Effector memory CD4-positive, alpha-beta T cell (primary cell): ENCODE data around the gene HSDL1.
A peak's percentile ranks its signal among the peaks of the same experiment; 100 is the strongest.

Source experiments
- DNase-seq, 3 donors: peaks; one replicate each; pipeline ENCODE4 v3.0.0-alpha.2; 2020
- H3K27ac ChIP-seq: 2 replicates; pipeline ENCODE4 v1.7.0; 2013; ENCODE audit warnings: mild to moderate bottlenecking, low read length, moderate library complexity; ENCODE audit not compliant: insufficient read depth, poor library complexity, severe bottlenecking
- H3K27me3 ChIP-seq: replicated peaks from 2 replicates; pipeline ENCODE4 v1.7.0; 2013; ENCODE audit warnings: mild to moderate bottlenecking, low read length; ENCODE audit not compliant: insufficient read depth, control insufficient read depth, poor library complexity, severe bottlenecking
- H3K36me3 ChIP-seq: 2 replicates; pipeline ENCODE4 v1.7.0; 2013; ENCODE audit warnings: mild to moderate bottlenecking, low read length, moderate library complexity; ENCODE audit not compliant: control insufficient read depth, insufficient read depth
- H3K4me1 ChIP-seq: 2 replicates; pipeline ENCODE4 v1.7.0; 2013; ENCODE audit warnings: low read length, mild to moderate bottlenecking; ENCODE audit not compliant: control insufficient read depth, insufficient read depth, poor library complexity, severe bottlenecking
- H3K4me3 ChIP-seq: 2 replicates; pipeline ENCODE4 v1.7.0; 2013; ENCODE audit warnings: low read length, low read depth, mild to moderate bottlenecking; ENCODE audit not compliant: insufficient read depth, poor library complexity, severe bottlenecking
- H3K9me3 ChIP-seq: 2 replicates; pipeline ENCODE4 v1.7.0; 2013; ENCODE audit warnings: mild to moderate bottlenecking, low read length, moderate library complexity; ENCODE audit not compliant: control insufficient read depth

Gene HSDL1

DNA sequence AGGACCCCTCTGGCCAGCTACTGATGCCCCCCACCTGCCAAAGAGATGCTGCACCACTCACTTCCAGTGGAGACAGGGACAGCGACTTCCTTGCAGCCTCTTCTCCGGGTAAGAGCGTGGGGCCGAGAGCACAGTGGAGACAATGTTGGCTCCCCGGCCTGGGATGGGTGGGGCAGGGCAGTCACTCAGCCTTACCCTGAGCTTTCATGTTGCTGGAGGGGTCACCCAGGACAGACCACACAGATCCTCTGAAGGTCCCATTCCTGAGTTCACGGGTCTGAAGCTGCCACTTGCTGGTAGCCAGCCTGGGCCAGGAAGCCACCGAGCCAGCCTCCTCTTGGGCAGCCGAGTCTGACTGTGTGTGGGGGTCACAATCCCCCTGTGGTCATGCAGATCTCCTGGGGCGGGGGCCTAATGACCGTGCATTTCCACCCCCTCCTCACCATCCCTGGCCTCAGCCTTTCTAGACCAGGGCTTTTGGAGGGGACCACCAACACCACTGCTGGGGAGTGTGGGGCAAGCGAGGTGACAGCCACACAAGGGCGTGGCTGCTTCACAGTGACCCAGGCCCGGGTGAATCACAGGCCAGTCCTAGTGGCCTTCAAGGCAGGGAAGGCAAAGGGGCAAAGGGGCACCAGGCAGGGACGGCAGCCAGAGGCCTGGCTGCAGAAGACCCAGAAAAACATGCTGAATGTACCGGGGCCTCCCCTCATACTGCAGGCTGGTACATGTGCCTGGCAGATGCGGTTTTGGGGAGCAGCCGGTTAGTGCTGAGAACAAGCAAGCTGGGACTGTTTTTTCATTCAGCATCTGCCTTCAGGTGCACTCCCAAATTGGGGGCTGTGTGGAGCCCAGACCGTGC is 31.4 kb upstream of the HSDL1 start:
- H3K27me3 ChIP-seq: no peaks in the 10 kb centered on the region
- peaks cover 24% of the 10 kb centered on the region for H3K36me3 ChIP-seq
- H3K4me1 ChIP-seq: no peaks in the 10 kb centered on the region
- H3K9me3 ChIP-seq: no peaks in the 10 kb centered on the region
- no peak for DNase-seq
- no peak overlapping the region for H3K4me3 ChIP-seq
- H3K27ac ChIP-seq: no peak overlapping the region

DNA sequence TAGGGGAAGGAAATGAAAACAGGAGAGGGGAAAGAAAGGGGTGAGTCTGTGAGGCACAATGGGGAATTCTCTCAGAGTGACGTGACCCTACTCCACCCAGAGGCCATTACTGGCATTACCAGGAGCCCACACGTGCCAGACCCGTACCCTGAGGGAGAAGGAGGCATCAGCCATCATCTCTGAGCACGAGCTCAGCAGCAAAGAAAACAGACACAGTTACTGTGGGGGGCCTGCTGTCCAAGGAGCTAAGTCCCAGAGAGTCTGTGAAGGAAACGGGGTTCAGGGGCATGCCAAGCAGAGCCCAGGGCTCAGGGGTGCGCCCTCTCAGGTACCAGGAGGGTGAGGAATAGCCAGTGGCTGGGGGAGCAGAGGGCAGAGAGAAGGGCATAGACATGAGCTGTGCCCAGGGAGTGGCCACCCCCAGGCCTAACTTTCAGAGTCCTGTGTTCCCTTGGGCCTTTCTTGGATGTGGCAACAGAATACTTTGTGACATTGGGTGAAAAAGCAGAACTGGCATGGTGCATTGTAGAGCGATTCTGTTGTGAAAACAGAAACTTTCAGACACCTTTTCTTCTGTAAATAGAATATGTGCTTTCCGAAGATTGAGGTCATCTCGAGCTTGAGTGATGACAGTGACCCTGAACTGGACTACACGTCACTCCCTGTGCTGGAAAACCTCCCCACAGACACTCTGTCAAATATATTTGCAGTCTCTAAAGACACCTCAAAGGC is 30.5 kb upstream of the HSDL1 start:
- H3K27me3 ChIP-seq: no peaks in the 10 kb centered on the region
- H3K9me3 ChIP-seq: no peaks in the 10 kb centered on the region
- DNase-seq: peak in 2 of 3 donors; percentile 23 to 28
- H3K4me1 ChIP-seq: no peaks in the 10 kb centered on the region
- no peak overlapping the region for H3K27ac ChIP-seq
- no peak overlapping the region for H3K4me3 ChIP-seq
- H3K36me3 ChIP-seq: peaks cover 16% of the 10 kb centered on the region

DNA sequence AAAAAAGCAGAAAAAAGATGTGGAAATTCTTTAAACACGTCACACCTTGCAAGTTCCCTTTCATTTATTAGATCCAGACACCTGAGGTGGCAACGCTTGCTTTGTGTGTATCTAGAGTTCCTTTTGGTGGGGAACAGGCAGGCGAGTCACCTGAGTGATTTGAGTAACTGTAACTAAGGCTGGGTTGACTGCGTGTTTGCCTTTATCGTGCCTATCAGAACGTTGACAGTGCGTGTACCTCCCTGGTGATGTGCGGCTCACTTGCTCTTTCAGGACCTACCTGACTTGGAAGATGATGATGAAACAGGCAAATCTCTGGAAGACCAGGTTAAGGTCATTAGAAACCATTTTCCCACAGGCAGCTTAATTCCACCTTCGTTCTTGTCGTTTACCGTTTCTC is 29.4 kb upstream of the HSDL1 start:
- Histone ChIP-seq H3K27me3 (no peaks in the 10 kb centered on the region), H3K9me3 (no peaks in the 10 kb centered on the region), H3K4me3 (no peak overlapping the region), H3K36me3 (peaks cover 9% of the 10 kb centered on the region), H3K4me1 (no peaks in the 10 kb centered on the region), H3K27ac (no peak overlapping the region)
- DNase-seq: no peak

DNA sequence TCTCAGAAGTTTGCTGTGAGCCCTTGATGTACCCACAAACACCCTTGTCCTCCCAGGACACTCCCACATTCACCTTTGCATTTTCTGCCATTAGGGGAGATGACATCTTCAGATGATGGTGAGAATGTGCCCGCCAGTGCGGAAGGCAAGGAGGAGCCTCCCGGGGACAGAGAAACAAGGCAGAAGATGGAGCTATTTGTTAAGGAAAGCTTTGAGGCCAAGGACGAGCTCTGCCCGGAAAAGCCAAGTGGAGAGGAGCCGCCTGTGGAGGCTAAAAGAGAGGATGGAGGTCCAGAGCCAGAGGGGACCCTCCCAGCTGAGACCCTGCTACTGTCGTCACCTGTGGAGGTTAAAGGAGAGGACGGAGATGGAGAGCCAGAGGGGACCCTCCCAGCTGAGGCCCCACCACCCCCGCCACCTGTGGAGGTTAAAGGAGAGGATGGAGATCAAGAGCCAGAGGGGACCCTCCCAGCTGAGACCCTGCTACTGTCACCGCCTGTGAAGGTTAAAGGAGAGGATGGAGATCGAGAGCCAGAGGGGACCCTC is 24.9 kb upstream of the HSDL1 start:
- Histone ChIP-seq H3K4me3 (no peak overlapping the region), H3K36me3 (no peaks in the 10 kb centered on the region), H3K27ac (no peak overlapping the region), H3K4me1 (no peaks in the 10 kb centered on the region), H3K27me3 (no peaks in the 10 kb centered on the region), H3K9me3 (no peaks in the 10 kb centered on the region)
- DNase-seq: no peak

DNA sequence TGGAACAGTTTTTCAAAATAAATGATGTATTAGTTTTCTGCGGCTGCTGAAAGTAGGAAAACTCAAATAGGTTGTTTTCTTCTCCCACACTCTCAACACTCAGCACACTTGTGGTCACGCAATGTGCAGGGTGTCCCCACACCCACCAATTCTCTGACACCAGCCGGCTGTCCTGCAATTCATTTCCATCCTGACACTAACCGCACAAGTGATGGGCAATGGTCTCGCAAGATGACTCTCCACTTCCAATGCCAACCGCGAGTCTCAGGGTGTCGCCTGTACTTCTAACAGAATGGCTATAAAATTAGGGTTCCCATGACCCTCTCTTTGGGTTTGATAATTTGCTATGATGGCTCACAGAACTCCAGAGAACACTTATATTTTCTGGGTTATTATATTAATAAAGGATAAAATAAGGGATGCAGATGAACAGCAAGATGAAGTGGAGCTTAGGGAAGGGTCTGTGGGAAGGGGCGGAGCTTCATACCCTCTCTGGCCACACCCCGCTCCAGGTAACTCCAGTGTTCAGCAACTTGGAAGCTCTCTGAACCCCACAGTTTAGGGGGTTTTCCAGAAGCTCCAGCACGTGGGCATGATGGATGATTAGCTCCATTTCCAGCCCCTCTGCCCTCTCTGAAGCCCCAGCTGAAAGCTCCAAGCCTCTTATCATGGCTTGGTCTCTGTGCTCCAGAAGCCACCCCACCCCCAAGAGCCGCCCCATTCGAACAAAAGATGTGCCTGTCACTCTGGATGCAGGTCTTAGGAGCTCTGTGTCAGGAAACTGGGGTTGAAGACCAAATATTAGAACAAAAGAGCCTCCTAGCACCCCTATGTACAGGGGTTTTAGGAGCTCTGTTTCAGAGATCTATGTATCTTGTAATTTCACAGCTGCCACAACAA is 22.1 kb upstream of the HSDL1 start:
- Histone ChIP-seq H3K9me3 (no peaks in the 10 kb centered on the region), H3K27me3 (no peaks in the 10 kb centered on the region), H3K4me3 (no peak overlapping the region), H3K4me1 (no peaks in the 10 kb centered on the region), H3K36me3 (no peaks in the 10 kb centered on the region), H3K27ac (no peak overlapping the region)
- no peak for DNase-seq

DNA sequence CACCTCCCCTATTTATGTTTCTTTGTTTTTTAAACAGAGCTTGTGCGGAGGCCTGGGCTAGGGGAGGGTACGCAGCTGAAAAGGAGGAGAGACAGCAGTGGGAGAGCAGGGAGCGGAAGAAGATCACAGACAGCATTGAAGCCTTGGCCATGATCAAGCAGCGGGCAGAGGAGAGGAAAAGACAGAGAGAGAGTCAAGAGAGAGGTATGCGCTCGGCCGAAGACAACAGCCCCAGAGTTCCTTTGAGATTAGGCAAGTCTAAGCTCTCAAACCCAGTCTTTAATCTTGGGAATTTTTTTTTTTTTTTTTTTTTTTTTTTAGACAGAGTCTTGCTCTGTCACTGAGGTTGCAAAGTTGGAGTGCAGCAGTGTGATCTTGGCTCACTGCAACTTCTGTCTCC is 20.8 kb upstream of the HSDL1 start:
- H3K27ac ChIP-seq: no peak overlapping the region
- no peaks in the 10 kb centered on the region for H3K36me3 ChIP-seq
- DNase-seq: no peak
- no peak overlapping the region for H3K4me3 ChIP-seq
- no peaks in the 10 kb centered on the region for H3K27me3 ChIP-seq
- H3K4me1 ChIP-seq: no peaks in the 10 kb centered on the region
- H3K9me3 ChIP-seq: no peaks in the 10 kb centered on the region

DNA sequence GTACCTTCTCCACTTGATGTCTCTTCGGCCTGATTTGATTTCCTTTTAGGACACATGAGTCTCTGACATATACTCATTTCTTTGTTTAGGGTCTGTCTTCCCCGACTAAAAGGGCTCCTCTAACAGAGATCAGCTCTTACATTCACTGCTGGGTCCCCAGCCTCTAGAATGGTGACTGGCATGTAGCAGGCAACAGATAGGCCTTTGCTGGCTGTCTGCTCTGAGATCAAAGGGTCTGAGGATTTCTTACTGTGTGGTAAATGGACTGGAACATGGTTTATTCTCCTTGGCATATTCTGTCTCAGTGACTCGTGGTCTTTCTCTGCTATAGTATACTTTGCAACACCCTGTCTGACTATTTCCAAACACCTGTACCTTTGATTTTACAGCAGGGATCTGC is 16.8 kb upstream of the HSDL1 start:
- Histone ChIP-seq H3K4me1 (no peaks in the 10 kb centered on the region), H3K4me3 (no peak overlapping the region), H3K36me3 (no peaks in the 10 kb centered on the region), H3K27ac (no peak overlapping the region), H3K27me3 (no peaks in the 10 kb centered on the region), H3K9me3 (no peaks in the 10 kb centered on the region)
- DNase-seq: no peak

DNA sequence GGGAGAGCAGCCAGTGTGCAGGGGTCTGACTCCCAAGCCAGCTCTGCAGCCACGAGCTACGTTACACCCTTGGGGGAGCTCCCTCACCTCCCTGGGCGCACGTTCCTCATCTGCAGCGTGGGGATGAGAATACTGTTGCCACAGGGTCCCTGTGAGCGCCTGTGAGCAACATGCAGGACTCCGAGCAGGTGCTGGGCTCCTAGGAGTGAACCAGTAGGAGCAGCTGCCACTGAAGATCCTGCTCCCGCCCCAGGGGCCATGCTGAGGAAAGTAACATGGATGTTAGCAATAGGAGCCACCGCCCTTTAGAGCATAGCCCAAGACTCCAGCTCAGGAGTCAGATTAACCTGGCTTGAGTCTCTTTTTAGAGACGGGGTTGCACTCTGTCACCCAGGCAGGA is 16.1 kb upstream of the HSDL1 start:
- no peaks in the 10 kb centered on the region for H3K4me1 ChIP-seq
- no peak overlapping the region for H3K27ac ChIP-seq
- no peaks in the 10 kb centered on the region for H3K27me3 ChIP-seq
- DNase-seq: no peak
- H3K9me3 ChIP-seq: no peaks in the 10 kb centered on the region
- H3K4me3 ChIP-seq: no peak overlapping the region
- no peaks in the 10 kb centered on the region for H3K36me3 ChIP-seq

DNA sequence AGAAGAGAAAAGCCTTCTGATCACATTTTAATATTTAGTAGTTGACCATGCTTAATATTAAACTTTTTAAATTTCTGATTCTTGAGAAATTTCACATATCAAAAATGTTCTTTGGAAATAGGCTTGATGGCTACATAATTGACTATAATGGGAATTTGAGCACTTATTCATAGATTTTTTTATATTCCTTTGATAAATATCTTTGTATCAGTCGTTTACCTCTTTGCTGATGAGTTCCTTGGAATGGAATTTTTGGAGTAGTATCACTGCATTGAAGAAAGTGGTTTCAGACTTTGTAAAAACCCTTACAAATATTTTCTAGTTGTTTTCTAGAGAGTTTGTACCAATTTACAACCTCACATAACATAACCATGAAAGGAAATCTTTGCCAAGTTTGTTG is 14.8 kb upstream of the HSDL1 start:
- Histone ChIP-seq H3K27ac (no peak overlapping the region), H3K27me3 (no peaks in the 10 kb centered on the region), H3K4me3 (no peak overlapping the region), H3K4me1 (no peaks in the 10 kb centered on the region), H3K9me3 (no peaks in the 10 kb centered on the region), H3K36me3 (no peaks in the 10 kb centered on the region)
- no peak for DNase-seq
